Measurements from ENCODE around the gene GAS7. TPM values are rescaled to one million over a fixed set of nuclear protein-coding genes. Genes with fewer than 3 reads are reported as not detected.

Gene GAS7
- total and polyA plus RNA-seq, 2 experiments from 2014 or later = 1.9 to 10.7 TPM

- H3K4me1 Mint-ChIP-seq = peaks cover 6% of the 10 kb centered on the region
- H3K4me3 Mint-ChIP-seq = no peak overlapping the region
- no peaks in the 10 kb centered on the region for H3K27me3 ChIP-seq (ENCODE audit: insufficient read depth)
- ATAC-seq = no peak; the same call in 1 of the 3 replicates
- no peak overlapping the region for H3K27ac Mint-ChIP-seq
- H3F3A ChIP-seq (replicated peaks; ENCODE audit: low read depth) = no peaks in the 10 kb centered on the region
- H3K4me2 ChIP-seq = no peak overlapping the region
- peak overlapping the region; percentile 52; the same call in 1 of the 2 replicates for H2AFZ ChIP-seq
- H3K27me3 Mint-ChIP-seq (ENCODE audit: insufficient read depth, low read depth, poor library complexity) = peaks cover 1% of the 10 kb centered on the region
- no peak overlapping the region for H3K4me3 ChIP-seq
- no peaks in the 10 kb centered on the region for H3K4me1 ChIP-seq (ENCODE audit: insufficient read depth)
- no peaks in the 10 kb centered on the region; the same call in 1 of the 2 replicates for H3K36me3 ChIP-seq (ENCODE audit: insufficient read depth)
- H3K27ac ChIP-seq (ENCODE audit: low read depth) = no peak overlapping the region
- no peak for DNase-seq (ENCODE audit: low spot score)
- H3K9me3 Mint-ChIP-seq = no peaks in the 10 kb centered on the region
- no peaks in the 10 kb centered on the region; the same call in 2 of the 3 replicates for H3K36me3 Mint-ChIP-seq (ENCODE audit: low read depth)
- no peak for TF ChIP-seq ETS1 (IDR thresholded peaks at IDR 0.05)
- TF ChIP-seq CTCF (conservative IDR thresholded peaks at IDR 0.05; ENCODE audit: low read depth in 2 of 2) = 0 out of 4 replicates have a peak, but pooled peaks of 1 of the 2 experiments have one; percentile 7
- no peaks in the 10 kb centered on the region for H3K9me2 ChIP-seq (ENCODE audit: insufficient read depth)
- no peaks in the 10 kb centered on the region for H3K79me2 ChIP-seq (replicated peaks; ENCODE audit: insufficient read depth)
- H4K20me1 ChIP-seq (replicated peaks; ENCODE audit: insufficient read depth) = no peaks in the 10 kb centered on the region
Measured at GRCh38 chr17:9899280-9900043, 298.9 kb downstream of the GAS7 start.

GRCh38 chr17:9898812-9899211, 299.6 kb downstream of the GAS7 start:
- H3K4me2 ChIP-seq = no peak overlapping the region
- H3K9me2 ChIP-seq (ENCODE audit: insufficient read depth) = no peaks in the 10 kb centered on the region
- H3K36me3 ChIP-seq (ENCODE audit: insufficient read depth) = no peaks in the 10 kb centered on the region; the same call in 1 of the 2 replicates
- Mint-ChIP-seq H3K4me1 (peaks cover 6% of the 10 kb centered on the region), H3K9me3 (no peaks in the 10 kb centered on the region), H3K4me3 (no peak overlapping the region), H3K27me3 (ENCODE audit: insufficient read depth, low read depth, poor library complexity) (peaks cover 1% of the 10 kb centered on the region), H3K27ac (no peak overlapping the region), H3K36me3 (ENCODE audit: low read depth) (no peaks in the 10 kb centered on the region; the same call in 2 of the 3 replicates)
- no peaks in the 10 kb centered on the region for H3K79me2 ChIP-seq (replicated peaks; ENCODE audit: insufficient read depth)
- ATAC-seq (no peak), DNase-seq (ENCODE audit: low spot score) (no peak)
- H3K4me3 ChIP-seq = no peak overlapping the region
- no peaks in the 10 kb centered on the region for H3K27me3 ChIP-seq (ENCODE audit: insufficient read depth)
- no peak overlapping the region for H3K27ac ChIP-seq (ENCODE audit: low read depth)
- H3F3A ChIP-seq (replicated peaks; ENCODE audit: low read depth) = no peaks in the 10 kb centered on the region
- no peak overlapping the region; the same call in 1 of the 2 replicates for H2AFZ ChIP-seq
- H4K20me1 ChIP-seq (replicated peaks; ENCODE audit: insufficient read depth) = no peaks in the 10 kb centered on the region
- no peaks in the 10 kb centered on the region for H3K4me1 ChIP-seq (ENCODE audit: insufficient read depth)
- no peak for TF ChIP-seq EZH2 (IDR thresholded peaks at IDR 0.05; ENCODE audit: low read depth, unreplicated experiment)
- no peak for TF ChIP-seq CTCF (conservative IDR thresholded peaks at IDR 0.05; ENCODE audit: low read depth in 2 of 2)
- no peak for TF ChIP-seq ZNF462 (CRISPR knock-in tag; IDR thresholded peaks at IDR 0.05)
- no peak for TF ChIP-seq STAT1 (IDR thresholded peaks at IDR 0.05; ENCODE audit: unreplicated experiment)
- no peak for TF ChIP-seq POLR2AphosphoS5 (IDR thresholded peaks at IDR 0.05; ENCODE audit: low read depth)
- TF ChIP-seq ZNF331 (CRISPR knock-in tag; IDR thresholded peaks at IDR 0.05; ENCODE audit: low read depth) = no peak
